Stomach (tissue), 9 donors: ENCODE data around the gene SLC41A3. TPM values are rescaled to one million over a fixed set of nuclear protein-coding genes. Genes with fewer than 3 reads are reported as not detected.
"Not testable (repeated sequence)": the region's sequence is repeated elsewhere in the genome, so short reads cannot be mapped to it uniquely, and the experiment has no call there.

Experiments
- DNase-seq, 2 donors: peaks; one replicate each; pipeline versions ENCODE4 v3.0.0 to v3.0.0-alpha.2; 2013 to 2019
- H3K27ac ChIP-seq, 5 donors: fragments of 200-600 bp in 4 of 5; sonication (generic) in 4 of 5; one replicate each; pipeline ENCODE4 v1.5.1; 2013 to 2019; ENCODE audit warnings: mild to moderate bottlenecking in 1 of 5, moderate library complexity in 1 of 5
- H3K27me3 ChIP-seq, 3 donors: fragments of 200-600 bp; sonication (generic); one replicate each; pipeline ENCODE4 v1.5.1; 2017 to 2019; ENCODE audit warnings: mixed run types in 1 of 3
- H3K36me3 ChIP-seq, 4 donors: fragments of 200-600 bp; sonication (generic); 1 replicate in 3 of 4; 2 replicates in 1 of 4; pipeline ENCODE4 v1.5.1; 2016 to 2019
- H3K4me1 ChIP-seq, 4 donors: fragments of 200-600 bp; sonication (generic); one replicate each; pipeline ENCODE4 v1.5.1; 2016 to 2019
- H3K4me3 ChIP-seq, 4 donors: fragments of 200-600 bp; sonication (generic) in 3 of 4; one replicate each; pipeline ENCODE4 v1.5.1; 2016 to 2019; ENCODE audit warnings: mild to moderate bottlenecking in 1 of 4
- H3K9me3 ChIP-seq, 4 donors: fragments of 200-600 bp; sonication (generic); one replicate each; pipeline ENCODE4 v1.5.1; 2016 to 2019
- EP300 ChIP-seq: sonication (generic); formaldehyde crosslinking; IDR thresholded peaks from one replicate; pipeline ENCODE4 v1.6.1; 2017; ENCODE audit warnings: antibody characterized with exemption
- POLR2A ChIP-seq, 4 donors: fragments of 450-650 bp; IDR thresholded peaks; one replicate each; pipeline ENCODE4 v1.6.1; 2016; ENCODE audit warnings: antibody characterized with exemption in 4 of 4, control low read depth in 2 of 4, mild to moderate bottlenecking in 1 of 4, moderate library complexity in 1 of 4
- POLR2AphosphoS5 ChIP-seq, 3 donors: sonication (generic); formaldehyde crosslinking; IDR thresholded peaks; one replicate each; pipeline ENCODE4 v1.6.1; 2016; ENCODE audit warnings: antibody characterized with exemption in 3 of 3
- WGBS, 5 donors: extraction: QIAGEN DNeasy Blood & Tissue Kit in 3 of 5; methylation state at CpG; one replicate each; pipeline versions ENCODE4 v1.1.5 to v1.1.7; 2013 to 2018; 5-methylcytosine and 5-hydroxymethylcytosine counted together
- intact Hi-C: fragments of 100-400 bp; cut with DNase I; formaldehyde crosslinking; loops from one replicate; pipeline ENCODE4 v1.15.1; 2023; ENCODE audit warnings: low total_unique reads
- polyA plus RNA-seq, 3 donors: library from polyadenylated mRNA; stranded (reverse); fragments of 200-250 nt; gene quantifications; one replicate each; pipeline ENCODE4 v1.2.3, GENCODE V29; 2013
- total RNA-seq, 5 donors: library from RNA; depleted of rRNA; stranded (reverse); fragments of >200 nt; gene quantifications; one replicate each; pipeline versions ENCODE4 v1.1.0 to v1.2.3, GENCODE V29; 2014 to 2016
- TF ChIP-seq, protein P1 (sequence below), 7 experiments: fragments of 450-650 bp in 4 of 7; fragments of 200-600 bp in 3 of 7; sonication (generic) in 3 of 7; IDR thresholded peaks; one replicate each; pipeline ENCODE4 v1.5.1; 2016 to 2019; ENCODE audit warnings: antibody characterized with exemption in 7 of 7, control low read depth in 2 of 7, mild to moderate bottlenecking in 1 of 7
- donor health status: healthy with polysubstance abuse.
- donor health status: Bipolar disorder and iron deficiency.
- donor health status: healthy.

The SLC41A3 gene
- total and polyA plus RNA-seq, 8 donors = 15.4 to 81.7 (median 27.9) TPM

- H3K9me3 ChIP-seq = peaks cover 0 to 42% (median 22%) of the 10 kb centered on the region in 4 donors
- H3K4me1 ChIP-seq = no peaks in the 10 kb centered on the region
- H3K27ac ChIP-seq = no peak overlapping the region
- H3K36me3 ChIP-seq = peaks cover 12 to 48% (median 31%) of the 10 kb centered on the region in 4 donors
- 89 to 93% (median 91%) methylated on average over 9 to 10 of the region's 10 CpGs for WGBS, 5 donors
- intact Hi-C loops = no loop called here
- no peak overlapping the region for H3K4me3 ChIP-seq
- no peak for DNase-seq
- TF ChIP-seq EP300 (no peak), POLR2A (IDR thresholded peaks at IDR 0.05) (no peak), POLR2AphosphoS5 (IDR thresholded peaks at IDR 0.05) (no peak)
- TF ChIP-seq, protein P1, sequence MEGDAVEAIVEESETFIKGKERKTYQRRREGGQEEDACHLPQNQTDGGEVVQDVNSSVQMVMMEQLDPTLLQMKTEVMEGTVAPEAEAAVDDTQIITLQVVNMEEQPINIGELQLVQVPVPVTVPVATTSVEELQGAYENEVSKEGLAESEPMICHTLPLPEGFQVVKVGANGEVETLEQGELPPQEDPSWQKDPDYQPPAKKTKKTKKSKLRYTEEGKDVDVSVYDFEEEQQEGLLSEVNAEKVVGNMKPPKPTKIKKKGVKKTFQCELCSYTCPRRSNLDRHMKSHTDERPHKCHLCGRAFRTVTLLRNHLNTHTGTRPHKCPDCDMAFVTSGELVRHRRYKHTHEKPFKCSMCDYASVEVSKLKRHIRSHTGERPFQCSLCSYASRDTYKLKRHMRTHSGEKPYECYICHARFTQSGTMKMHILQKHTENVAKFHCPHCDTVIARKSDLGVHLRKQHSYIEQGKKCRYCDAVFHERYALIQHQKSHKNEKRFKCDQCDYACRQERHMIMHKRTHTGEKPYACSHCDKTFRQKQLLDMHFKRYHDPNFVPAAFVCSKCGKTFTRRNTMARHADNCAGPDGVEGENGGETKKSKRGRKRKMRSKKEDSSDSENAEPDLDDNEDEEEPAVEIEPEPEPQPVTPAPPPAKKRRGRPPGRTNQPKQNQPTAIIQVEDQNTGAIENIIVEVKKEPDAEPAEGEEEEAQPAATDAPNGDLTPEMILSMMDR (IDR thresholded peaks at IDR 0.05) = no peak
- no peaks in the 10 kb centered on the region for H3K27me3 ChIP-seq
These were observed 80.3 kb downstream of the SLC41A3 start for GRCh38 chr3:126003447-126004190.

GRCh38 chr3:126002189-126002588 lies 81.7 kb downstream of the SLC41A3 start:
- peaks cover 0 to 33% (median 17%) of the 10 kb centered on the region in 4 donors for H3K36me3 ChIP-seq
- TF ChIP-seq POLR2A (IDR thresholded peaks at IDR 0.05) (no peak), EP300 (no peak), POLR2AphosphoS5 (IDR thresholded peaks at IDR 0.05) (no peak)
- TF ChIP-seq, protein P1 (IDR thresholded peaks at IDR 0.05) = no peak
- no peak for DNase-seq
- H3K4me3 ChIP-seq = no peak overlapping the region
- no peak overlapping the region for H3K27ac ChIP-seq
- no peaks in the 10 kb centered on the region for H3K4me1 ChIP-seq
- intact Hi-C loops = no loop called here
- peaks cover 0 to 56% (median 32%) of the 10 kb centered on the region in 4 donors for H3K9me3 ChIP-seq
- H3K27me3 ChIP-seq = no peaks in the 10 kb centered on the region

DNA sequence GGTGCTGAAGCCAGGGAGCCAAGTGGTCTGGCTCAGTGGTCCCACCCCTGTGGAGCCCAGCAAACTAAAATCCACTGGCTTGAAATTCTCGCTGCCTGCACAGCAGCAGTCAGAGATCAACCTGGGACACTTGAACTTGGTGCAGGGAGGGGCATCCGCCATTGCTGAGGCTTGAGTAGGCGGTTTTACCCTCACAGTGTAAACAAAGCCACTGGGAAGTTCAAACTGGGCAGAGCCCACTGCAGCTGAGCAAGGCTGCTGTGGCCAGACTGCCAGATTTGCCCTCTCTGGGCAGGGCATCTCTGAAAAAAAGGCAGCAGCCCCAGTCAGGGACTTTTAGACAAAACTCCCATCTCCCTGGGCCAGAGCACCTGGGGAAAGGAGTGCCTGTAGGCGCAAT lies 87.2 kb downstream of the SLC41A3 start:
- H3K4me1 ChIP-seq, H3K27ac ChIP-seq, H3K27me3 ChIP-seq, H3K36me3 ChIP-seq, intact Hi-C loops, DNase-seq, H3K4me3 ChIP-seq: not testable (repeated sequence)
- whole genome bisulfite sequencing, 5 donors = 48 to 98% (median 78%) methylated on average over 4 of the region's 4 CpGs
- H3K9me3 ChIP-seq = peaks cover 0 to 56% (median 35%) of the 10 kb centered on the region in 4 donors

- WGBS, 5 donors = 2 to 25% (median 18%) methylated on average over 44 to 52 of the region's 52 CpGs
- TF ChIP-seq EP300 (no peak), POLR2A (IDR thresholded peaks at IDR 0.05) (no peak), POLR2AphosphoS5 (IDR thresholded peaks at IDR 0.05) (peak; percentile 55 to 83 (median 72))
- TF ChIP-seq, protein P1 (IDR thresholded peaks at IDR 0.05) = no peak
- peak; percentile 80 to 96 for DNase-seq
- Histone ChIP-seq H3K36me3 (no peaks in the 10 kb centered on the region), H3K9me3 (no peaks in the 10 kb centered on the region), H3K27me3 (no peaks in the 10 kb centered on the region), H3K4me3 (peak overlapping the region; percentile 49 to 66 (median 59)), H3K4me1 (peaks cover 0 to 18% (median 14%) of the 10 kb centered on the region in 4 donors), H3K27ac (peak overlapping the region in 4 of 5 donors; percentile 63 to 88 (median 83))
- intact Hi-C loops = no loop called here
These were observed 93.5 kb downstream of the SLC41A3 start for GRCh38 chr3:125990253-125990970.

DNA sequence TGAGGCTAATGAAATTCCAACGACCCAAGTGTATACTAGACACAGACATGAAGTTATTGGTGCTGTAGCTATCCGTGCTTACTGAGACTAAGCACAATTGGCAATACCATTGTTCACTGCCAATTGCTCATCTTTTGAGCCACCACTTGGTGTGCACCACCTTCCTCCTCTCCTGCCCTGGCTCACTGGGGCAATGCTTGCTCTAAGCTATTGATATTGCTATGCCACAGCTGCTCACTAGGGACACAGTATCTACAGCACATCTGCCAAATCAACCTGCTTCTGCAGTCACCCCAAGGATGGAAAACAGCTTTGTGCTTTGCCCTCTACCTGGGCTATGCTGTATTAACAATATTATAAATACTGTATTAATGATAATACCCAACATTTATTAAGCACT lies 99.0 kb downstream of the SLC41A3 start:
- H3K36me3 ChIP-seq, H3K4me1 ChIP-seq, intact Hi-C loops, DNase-seq, H3K9me3 ChIP-seq, H3K27ac ChIP-seq, H3K4me3 ChIP-seq, H3K27me3 ChIP-seq: not testable (repeated sequence)
- 63 to 92% (median 73%) methylated on average over 2 of the region's 2 CpGs for WGBS, 5 donors

GRCh38 chr3:125977104-125977503 lies 106.8 kb downstream of the SLC41A3 start:
- intact Hi-C loops = not testable (repeated sequence)
- WGBS, 5 donors = 45 to 76% (median 63%) methylated on average over 2 to 4 of the region's 7 CpGs

DNA sequence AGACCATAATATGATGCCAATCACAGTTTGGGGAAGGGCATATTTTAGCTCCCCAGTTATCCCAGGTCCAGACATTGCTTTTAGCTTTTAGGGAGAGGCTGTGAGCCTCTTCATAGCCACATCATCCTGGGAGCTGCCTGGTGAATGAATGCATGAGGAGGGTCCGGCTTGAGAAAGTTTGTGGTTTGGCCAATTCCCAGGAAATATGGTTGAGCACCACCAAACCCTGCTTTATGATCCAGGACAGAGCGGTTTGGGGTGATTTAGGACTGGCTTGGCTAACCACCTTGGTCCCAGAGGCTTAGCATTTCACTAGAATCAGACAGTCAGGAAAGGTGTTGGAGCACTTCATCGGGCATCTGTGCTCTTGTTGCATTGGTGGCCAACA lies 107.9 kb downstream of the SLC41A3 start:
- WGBS, 5 donors = 82 to 96% (median 87%) methylated on average over 2 to 3 of the region's 3 CpGs

More at GRCh38 chr3:125977104-125977503, 106.8 kb downstream of the SLC41A3 start:
- H3K27ac ChIP-seq, H3K36me3 ChIP-seq, DNase-seq, H3K4me3 ChIP-seq, H3K27me3 ChIP-seq, H3K9me3 ChIP-seq, H3K4me1 ChIP-seq: not testable (repeated sequence)

More for the DNA sequence above, 107.9 kb downstream of the SLC41A3 start:
- H3K27ac ChIP-seq, H3K36me3 ChIP-seq, intact Hi-C loops, H3K4me3 ChIP-seq, DNase-seq, H3K9me3 ChIP-seq: not testable (repeated sequence)
- Histone ChIP-seq H3K4me1 (peaks cover 0 to 13% (median 8%) of the 10 kb centered on the region in 4 donors), H3K27me3 (peaks cover 0 to 14% (median 13%) of the 10 kb centered on the region in 3 donors)
